CD4-positive, alpha-beta T cell treated with Interleukin-10 for 1 hour (primary cell): ENCODE measurements around the gene HIVEP3.

Experiments
- DNase-seq: peaks from one replicate; pipeline ENCODE4 v3.0.0-alpha.2; 2020

HIVEP3 gene

DNA sequence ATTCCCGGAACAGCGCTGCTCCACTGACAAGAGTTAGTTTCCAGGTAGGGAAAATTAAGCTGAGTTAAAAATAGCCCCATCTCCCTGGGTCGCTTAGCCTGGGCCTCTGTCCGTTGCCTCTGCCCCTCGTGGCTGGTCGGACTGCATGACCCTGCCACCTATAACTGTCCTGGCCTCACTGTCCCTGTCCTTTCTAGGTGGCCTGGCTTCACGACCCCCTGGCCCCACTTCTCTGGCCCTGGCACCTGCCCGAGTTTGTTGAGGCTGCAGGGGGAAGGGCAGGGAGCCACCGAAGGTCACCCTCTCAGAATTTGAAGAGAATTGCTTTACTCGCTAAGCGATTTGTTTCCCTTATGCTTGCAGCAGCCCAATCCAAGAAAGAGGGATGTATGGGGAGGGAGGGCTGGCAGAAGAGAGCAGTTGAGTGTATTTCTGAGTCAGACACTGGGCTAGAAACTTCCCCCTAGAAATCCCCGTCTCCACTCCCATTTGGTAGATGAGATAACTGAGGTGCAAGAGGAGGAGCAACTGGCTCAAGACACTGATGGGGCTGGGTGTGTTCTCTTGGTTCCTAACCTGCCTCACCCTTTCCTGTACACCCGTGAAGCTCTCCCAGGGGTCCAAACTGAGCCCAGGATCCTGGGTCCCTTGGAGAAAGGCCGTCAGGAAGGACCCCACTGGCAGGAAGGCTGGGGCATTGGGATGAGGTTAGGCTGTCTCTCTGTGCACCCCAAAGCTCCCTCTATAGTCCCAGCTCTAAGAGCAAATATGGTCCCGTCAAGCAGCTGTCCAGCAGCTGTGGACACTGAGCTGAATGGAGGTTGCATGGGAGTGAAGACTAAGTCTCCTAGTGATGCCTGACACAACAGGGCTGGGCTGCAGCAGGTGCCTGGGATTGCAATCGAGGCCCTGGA lies 431.3 kb downstream of the HIVEP3 start:
- no peak for DNase-seq

DNA sequence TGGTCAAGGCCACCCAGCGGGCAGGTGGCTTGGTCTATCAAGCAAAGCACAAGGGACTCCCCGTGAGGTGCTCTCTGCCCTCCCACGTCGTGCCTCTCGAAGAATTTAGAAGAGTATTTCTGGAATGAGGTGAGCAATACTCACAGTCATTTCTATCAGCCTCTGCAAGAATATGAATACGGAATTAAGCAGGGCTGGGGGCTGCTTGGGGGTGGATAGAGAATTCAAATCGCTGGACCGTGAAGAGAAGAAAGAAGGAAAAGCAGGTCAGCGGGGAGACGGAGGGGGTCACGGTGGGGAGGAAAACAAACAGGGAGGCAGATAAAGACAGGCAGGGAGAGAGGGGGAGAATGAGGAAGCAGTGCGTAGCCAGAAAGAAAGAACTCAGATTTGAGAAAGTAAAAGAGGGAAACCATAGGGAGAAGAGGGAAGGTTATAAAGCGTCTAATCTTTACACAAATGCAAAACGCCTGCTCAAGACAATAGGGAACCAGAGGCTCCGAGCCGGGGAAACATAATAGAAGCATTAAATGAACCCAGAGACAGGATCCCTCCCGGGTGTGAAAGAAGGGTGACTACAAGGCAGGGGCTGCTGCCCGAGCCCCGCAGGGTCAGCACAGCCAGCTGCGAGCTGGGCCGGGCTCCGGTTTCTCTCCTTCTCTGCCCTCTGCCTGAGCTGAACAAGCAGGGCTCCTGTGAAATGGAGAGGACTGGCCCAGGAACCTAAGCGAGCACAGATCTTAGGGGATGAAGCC lies 432.2 kb downstream of the HIVEP3 start:
- DNase-seq: no peak

DNA sequence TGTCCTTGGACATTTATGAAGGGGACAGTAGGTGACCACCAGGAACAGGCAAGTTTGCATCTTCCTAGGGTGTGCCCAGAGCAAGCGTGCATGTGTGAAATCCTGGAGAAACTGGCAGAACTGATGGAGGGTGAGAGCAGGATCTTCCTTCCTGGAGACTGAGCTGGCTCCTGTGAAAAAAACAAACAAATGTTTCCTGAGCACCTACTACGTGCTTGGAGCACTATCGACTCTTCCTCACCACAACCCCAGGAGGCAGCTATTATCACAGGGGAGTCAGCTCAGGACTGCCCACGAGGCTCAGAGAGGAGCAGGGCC lies 432.7 kb downstream of the HIVEP3 start:
- DNase-seq: no peak

DNA sequence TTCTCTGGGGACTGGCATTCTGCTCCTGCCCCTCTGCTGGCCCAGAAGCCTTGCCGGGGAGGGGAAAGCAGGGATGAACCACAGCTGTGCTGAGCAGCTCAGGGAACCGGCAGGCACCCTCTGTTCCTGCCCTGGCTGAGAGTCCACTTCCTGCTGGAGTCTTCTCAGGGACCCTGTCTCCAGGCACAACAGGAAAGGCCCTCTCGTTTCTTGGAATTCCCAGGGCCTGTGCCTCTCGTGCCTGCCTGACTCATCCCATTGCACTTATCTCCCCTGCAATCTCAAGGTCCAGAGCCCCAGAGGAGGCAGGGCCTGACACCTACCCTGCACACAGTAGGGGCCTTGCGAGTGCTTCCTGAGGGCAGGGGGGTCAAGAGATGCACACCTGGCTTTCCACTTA lies 433.1 kb downstream of the HIVEP3 start:
- DNase-seq: no peak

DNA sequence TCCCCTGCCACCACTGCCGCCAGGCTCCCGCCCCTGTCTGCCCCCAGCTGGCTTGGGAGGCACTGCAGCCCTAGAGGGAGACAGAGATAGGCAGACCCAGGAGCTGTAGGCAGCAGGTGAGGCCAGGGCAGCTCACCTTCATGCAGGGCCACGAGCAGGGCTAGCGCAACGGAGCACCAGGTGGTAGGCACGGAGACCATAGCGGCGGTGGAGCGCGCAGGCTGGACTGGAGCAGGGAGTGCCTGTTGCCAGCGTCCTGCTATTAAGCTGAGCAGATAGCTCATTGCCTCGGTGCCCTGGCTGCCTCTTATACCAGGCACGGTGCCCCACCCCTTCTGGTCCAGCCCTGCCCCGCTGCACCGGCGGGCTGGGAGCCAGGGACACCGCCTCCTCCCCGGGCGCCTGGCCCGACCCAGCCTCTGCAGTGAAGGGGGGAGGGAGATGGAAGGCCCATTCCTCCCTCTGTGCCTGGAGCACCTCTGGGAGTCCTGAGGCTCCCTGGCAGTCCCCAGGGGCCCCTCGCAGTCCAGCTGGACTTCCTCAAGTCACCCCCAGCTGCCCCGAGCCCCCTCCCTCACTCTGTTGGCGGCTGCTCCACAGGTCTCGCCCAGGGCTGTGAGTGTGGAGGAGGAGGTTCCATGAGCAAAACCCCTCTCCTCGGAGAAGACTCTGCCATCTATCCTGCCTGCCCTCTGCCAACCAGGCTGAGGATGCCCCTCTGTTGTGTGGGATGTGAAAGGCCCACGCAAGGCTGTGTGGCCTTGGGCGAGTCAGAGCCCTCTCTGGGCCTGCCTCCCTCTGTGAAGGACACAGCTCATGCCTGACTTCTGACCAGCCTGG lies 434.1 kb downstream of the HIVEP3 start, which contains the start of gene EDN2:
EDN2 (minus strand) TSS at position 282 of the 840 bp plus-strand sequence; CDS start at position 200, 82 bp downstream.
- DNase-seq: no peak

DNA sequence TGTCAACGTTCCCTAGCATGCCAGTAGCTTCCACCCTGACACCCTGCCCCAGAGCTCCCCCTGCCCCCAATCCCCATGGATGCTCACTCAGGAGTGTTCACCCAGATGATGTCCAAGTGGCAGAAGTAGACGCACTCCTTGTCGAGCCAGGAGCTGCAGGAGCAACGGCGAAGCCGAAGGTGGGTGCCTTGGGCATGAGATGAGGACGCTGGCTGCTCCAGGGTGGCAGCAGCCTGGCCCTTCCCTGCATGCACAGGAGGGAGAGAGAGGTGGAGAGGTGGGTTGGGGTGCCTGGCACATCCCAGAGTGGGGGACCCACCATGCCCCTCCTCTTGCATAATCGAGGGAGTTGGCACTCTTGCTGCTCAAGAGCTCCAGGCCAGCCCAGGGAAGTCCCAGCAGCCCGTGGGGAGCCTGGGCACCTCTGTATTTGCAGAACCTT lies 434.7 kb downstream of the HIVEP3 start:
- DNase-seq: no peak

DNA sequence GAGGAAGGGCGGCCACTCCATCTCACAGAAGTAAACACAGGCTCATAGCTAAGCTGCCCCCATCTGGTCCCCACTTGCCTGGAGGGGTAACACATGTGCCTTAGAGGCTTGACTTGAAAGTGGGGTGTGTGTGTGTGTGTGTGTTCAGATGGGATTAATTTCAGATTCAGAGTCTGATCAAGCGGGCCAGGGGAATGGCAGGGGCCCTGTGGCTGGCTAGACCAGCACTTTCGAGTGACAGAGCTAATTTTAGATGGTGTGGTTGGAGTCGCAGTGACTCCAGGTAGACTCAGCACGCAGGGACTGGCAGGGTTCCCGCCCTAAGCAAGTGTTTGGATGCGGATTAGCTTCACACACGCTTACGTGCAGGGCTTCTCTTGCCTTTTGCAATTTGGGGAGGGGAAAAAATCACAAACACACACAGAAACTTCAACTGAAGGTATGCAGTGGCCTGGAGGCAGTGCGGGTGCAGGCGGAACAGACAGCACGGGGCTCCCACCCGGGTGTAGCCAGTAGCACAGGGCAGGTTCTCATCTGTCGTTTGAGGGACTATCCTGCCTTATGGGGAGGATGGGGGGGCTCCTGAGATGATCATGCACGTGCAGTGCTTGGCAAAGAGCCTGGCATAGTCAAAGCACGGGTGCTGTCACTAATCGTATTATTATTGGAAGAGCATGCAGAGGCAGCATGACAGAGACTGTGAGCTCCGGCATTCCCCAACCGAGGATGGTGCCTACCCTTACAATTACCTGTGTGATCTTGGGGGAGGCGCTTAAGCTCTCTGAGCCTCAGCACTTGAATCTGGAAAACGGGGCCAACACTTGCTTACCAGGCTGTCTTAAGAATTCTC lies 435.5 kb downstream of the HIVEP3 start:
- no peak for DNase-seq

DNA sequence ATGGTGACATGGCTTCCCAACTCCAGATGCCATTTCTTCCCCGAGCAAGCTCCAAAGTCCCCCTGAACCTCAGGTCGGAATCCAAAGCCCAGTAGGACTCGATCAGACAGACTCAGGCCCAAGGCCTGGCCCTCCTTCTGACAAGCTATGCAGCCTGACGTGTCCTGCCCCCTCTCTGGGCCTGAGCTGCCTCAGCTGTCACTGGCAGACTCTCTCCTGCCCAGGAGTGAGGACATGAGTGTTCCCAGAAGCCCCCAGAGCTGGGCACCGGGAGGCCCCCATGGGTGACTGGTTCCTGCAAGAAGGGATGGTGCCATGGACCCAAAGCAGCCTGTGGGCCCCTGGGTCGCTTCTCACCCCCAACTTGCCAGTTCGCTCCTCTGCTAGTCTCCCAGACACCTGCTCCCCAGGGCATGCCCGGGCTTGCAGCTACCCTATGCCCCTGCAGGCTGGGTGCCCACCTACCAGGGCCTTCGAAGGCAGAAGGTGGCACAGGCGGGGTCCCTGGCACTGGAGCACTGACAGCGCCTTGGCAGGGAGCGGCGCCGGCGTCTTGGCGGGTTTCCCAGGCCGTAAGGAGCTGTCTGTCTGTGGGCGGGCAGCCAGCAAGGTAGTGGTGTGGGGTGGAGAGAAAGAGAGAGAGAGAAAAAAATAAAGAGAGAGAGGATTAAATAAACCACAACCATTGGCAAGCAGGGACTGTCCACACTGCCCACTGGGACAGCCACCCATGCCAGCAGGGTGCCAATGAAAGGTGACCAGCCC lies 436.5 kb downstream of the HIVEP3 start:
- no peak for DNase-seq

DNA sequence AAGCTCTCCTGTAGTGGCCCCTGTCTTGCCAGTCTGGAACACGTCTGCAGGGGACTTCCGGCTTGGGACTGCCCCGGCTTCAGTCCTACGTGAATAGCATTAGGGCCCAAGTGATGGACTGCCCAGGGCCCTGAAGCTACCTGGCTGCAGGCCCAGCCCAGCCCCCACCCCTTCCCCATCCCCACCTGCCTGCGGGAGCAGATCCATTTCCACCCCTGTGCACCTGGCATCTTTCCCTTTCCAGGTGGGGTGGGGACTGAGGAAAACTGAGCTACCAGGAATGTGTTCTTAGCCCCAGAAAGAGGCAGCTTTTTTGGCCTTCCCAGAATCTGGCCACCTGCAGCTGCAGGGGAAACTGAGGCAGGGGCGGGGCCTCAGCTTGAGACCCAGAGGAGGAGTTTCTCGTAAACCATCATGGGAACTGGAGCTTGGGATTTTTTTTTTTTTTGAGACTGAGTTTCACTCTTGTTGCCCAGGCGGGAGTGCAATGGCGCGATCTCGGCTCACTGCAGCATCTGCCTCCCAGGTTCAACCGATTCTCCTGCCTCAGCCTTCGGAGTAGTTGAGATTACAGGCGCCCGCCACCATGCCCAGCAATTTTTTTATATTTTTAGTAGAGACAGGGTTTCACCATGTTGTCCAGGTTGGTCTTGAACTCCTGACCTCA lies 437.5 kb downstream of the HIVEP3 start:
- DNase-seq: no peak

DNA sequence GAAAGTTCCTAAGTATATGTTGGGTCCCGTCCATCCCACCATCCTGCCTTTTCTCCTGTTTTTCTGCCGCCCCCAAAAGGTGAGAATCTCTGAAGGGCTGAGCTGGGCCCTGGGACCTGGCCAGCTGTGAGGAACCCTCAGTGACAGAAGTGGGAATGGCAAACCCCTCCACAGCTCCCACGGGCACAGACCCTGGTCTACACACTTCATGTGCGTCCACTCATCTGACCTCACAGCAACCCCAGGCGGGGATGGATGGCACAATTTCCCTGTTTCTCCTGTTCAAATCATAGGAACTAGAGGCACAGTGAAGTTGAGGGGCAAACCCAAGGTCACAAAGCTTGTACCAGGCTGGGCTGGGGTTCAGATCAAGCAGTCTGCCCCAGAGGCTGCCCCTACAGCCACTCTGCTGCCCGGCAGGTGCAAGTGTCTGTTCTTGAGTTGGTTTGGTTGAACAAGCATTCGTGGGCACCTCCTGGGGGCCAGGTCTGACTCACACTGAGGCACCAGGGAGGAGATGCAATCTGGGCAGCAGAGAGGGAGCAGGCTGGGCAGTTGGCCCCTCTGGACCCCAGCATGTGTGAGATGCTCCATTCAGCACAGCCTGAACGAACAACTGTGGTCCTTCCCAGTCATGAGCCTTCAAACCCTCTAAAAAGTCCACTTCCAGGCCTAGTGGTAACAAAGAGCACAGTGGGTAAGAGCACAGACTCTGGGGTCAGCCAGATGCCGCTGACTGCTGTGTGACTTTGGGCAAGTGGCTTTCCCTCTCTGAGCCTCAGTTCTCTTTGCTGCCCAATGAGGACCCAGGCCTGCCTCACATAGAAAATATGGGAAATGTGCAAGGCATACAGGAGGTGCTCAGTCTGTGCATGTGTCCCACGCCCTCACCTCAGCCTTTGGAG lies 438.3 kb downstream of the HIVEP3 start:
- DNase-seq: no peak

DNA sequence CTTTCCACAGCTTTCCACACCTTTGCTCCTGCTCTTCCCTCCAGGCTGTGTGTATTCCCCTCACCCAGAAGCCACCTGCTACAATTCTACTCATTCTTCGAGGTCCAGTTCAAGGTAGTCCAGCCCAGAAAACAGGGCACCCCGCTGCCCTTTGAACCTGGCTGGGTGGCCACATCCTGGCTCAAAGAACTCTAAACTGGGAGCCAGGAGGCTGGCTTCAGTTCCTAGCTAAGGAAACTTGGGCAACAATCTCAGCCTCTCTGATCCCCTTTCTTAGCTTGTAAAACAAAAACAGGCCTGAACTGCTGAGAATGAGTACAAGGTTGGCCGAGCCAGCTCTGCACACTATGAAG lies 438.9 kb downstream of the HIVEP3 start:
- no peak for DNase-seq

DNA sequence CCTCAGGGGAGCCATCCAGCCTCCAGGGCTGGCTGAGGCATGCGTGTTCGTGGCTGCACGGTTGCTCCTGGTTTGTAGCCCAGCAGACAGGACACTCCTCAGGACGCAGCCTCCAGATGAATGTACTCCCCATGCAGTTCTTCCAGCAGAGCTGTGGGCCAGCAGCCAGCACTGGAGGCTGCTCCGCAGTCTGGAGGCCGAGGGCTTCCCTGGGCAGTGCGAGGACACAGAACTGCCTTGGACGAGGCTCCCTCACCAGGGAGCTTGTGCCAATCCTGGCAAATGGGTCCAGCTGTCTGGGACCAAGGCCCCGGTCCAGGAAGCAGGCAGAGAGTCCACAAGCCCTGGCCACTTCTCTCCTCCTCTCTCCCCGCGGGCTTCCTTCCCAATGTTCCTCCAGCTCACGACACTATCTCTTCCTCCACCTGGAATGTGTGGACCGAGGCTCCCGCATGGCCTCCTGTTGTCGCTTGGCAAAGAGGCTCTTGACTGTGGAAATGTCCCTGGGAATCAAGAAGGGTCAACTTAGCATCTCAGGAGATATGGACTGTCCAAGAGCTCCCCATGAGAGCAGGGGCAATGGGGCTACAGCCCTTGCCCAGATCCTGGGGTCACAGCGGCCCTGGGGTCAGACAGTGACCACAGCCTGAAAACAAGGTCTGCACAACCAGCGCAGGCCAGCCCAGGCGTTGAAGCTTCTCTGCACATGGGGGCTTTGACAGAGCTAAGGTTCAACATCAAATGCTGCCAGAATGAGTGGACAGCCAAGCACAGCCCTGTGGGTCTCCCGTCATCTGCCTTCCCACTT lies 439.5 kb downstream of the HIVEP3 start:
- DNase-seq: no peak

DNA sequence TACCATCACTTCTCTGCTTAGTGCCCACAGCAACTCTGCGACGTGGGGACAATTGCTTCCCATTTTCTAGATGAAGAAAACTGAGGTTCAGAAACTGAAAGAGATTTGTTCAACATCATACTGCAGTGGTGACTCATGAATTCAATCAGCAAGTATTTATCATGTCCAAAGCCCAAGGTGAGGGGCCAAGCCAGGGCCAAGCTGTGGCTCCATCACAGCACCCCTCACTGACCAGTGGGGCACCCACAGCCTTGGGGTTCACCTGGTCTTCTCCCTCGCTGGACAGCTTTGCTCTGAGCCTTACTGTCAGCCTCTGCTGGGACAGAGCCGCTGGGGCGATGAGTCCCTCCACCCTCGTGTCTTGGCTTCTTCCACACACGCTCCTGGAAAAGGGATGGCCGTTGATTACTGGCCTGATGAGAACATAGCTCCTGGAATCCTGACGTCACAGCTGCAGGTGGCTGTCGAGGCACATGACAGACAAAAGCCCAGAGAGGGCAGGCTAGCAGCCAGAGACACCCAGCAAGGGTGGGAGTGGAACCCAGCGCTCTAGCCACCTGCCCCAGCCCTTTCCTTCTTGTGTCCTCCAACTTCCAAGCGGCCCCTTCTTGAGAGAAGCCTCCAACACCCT lies 440.5 kb downstream of the HIVEP3 start:
- no peak for DNase-seq

DNA sequence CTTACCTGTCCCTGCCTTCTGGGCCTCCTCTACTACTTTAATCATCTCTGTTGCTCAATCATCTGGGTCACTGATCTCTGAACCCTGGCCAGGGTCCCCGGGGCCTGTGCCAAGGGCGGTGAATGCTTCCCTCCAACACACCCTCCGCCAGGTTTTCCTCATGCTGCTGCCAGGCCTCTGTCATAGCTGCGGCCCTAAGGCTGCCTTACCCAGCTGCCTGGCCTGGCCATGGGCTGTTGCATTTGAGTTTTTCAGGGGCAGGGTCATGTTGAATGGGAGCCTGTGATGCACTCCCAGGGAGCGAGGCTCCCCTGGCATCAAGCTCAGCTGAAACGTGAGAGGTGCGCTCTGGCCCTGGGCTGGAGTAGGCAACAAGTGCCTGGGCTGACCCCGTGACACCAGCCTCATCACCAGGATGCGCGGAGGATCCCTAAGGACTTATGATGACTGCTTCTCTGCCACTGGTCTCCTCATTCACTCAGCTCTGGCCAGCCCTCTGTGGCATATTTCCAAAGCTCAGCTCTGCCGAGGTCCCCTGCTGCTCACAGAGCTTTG lies 441.8 kb downstream of the HIVEP3 start:
- DNase-seq: no peak

DNA sequence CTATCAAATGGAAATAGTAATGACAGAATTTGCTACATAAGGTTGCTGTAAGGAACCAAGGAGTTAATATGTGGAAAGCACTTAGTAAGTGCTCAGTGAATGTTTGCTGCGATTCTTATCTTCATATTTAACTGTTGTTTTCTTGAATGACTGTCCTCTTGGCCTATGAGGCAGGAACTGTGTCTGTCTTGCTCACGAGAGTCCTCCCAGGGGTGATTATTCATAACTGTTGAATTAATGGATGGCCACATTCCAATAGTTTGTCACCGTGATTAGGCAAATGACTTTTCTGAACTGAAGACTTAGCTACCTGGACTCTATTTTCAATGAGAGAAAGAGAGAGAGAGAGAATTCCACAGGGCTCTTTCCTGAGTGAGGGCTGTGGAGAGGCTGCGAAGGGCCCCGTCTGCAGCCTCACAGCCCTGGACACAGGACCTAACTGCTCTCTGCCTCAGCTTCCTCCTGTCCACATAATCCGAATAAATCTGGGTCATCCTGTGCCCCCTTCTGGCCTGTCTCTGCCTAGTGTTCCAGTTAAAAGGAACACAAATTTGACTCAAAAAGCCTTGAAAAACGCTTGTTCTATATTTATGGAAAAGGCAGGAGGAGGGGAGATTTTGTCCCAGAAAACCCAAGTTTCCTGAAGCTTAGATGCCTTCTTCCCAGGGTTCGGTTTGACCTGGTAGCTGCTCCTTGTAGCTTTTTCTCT lies 442.7 kb downstream of the HIVEP3 start:
- no peak for DNase-seq

DNA sequence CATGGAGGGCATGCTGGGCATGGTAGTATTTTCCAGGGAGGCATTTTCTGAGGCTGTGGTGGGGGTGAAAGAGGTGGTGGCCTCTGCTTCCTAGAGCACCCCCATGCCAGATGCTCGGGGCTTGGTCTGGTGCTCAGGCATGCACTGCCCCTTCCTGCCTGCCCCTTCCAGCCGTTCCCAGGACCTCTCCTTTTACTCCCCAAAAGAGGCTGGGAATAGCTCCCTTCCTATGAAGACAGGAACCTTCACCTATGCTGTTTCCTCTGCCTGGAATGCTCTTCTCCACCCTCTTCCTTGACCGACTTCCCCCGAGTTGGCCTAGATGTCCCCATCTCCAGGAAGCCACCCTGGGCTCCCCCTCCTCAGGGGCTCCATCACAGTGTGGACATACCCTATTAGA lies 443.4 kb downstream of the HIVEP3 start:
- DNase-seq: no peak

DNA sequence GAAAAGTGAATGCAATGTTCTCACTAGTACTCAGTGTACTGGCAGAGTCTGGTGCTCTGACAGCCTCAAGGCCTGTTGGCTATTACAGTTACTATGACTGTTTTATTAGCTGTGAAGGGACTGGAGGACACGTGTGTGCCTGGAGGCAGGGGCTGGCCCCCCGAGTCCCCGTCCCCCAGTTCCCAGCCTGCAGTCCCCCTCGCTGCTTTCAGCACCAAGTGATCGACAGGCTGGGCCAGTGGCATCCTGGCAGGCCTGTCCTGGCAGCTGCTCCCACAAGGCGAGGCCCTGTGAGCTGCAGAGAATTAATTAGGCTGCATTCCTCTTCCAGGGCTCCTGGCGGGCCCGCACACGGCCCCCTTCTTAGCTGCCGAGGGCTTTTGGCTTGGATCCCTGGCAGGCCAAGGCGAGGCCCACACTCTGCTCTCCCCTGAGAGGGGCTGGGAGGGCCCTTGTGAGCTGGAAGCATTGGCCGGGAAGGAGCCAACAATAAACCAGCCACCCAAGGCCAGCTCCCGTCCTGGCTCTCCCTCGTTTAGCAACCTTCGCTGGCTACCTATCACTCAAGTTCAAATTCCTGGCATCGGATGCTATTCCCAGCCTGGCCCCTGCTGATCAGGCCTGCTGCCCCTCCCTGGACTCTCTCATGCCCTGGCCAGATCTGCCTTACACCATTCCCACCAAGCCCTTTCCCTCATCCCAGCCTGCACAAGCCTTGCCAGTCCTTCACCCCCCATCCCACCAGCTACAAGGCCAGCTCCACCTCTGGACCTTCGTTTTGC lies 444.0 kb downstream of the HIVEP3 start:
- no peak for DNase-seq
